ENCODE results near the gene CNTN1. TPM values are rescaled to one million over a fixed set of nuclear protein-coding genes. Genes with fewer than 3 reads are reported as not detected.

CNTN1 gene
- total and polyA plus RNA-seq, 10 donors, result 0.50 to 12.3 (median 5.8) TPM

DNA sequence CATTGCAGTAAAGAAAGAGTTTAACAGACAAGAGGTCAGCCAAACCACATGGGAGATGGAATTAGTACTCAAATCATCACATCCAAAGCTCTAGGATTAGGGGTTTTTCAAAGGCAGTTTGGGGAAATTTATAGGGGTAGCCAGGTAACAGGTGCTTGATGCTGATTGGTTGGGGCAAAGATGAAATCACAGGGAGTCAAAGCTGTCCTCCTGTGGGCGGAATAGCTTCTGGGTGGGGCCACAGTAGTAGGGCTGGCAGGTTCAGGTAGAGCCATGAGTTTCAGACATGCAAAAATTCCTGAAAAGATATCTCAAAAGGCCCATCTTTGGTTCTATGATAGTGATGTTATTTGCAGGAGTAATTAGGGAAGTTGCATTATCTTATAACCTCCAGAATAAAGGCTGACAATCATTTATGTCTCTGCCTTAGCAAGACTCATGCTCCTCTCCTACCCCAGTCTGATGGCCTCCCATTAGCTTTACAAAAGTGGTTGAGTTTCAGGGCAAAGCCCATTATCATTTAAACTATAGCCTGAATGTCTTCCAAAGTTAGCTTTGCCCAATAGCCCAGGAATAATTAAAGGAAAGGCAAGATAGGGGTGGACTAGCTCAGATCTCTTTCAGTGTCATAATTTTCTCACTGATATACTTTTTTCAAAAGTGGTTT lies 42.1 kb upstream of the CNTN1 start:
- Histone ChIP-seq H3K27me3 (replicated peaks in 1 of 7) (no peaks in the 10 kb centered on the region), H3K36me3 (no peaks in the 10 kb centered on the region), H3K4me1 (no peaks in the 10 kb centered on the region), H3K27ac (no peak overlapping the region), H3K4me3 (no peak overlapping the region), H3K9me3 (peaks cover 0 to 12% (median 3%) of the 10 kb centered on the region in 8 donors)
- no peak for DNase-seq
- intact Hi-C loops (cut with DNase I; ENCODE audit: low total_unique reads), result no loop called here
- TF ChIP-seq POLR2A (IDR thresholded peaks at IDR 0.05) (no peak), POLR2AphosphoS5 (IDR thresholded peaks at IDR 0.05) (no peak)
- TF ChIP-seq, protein P1, sequence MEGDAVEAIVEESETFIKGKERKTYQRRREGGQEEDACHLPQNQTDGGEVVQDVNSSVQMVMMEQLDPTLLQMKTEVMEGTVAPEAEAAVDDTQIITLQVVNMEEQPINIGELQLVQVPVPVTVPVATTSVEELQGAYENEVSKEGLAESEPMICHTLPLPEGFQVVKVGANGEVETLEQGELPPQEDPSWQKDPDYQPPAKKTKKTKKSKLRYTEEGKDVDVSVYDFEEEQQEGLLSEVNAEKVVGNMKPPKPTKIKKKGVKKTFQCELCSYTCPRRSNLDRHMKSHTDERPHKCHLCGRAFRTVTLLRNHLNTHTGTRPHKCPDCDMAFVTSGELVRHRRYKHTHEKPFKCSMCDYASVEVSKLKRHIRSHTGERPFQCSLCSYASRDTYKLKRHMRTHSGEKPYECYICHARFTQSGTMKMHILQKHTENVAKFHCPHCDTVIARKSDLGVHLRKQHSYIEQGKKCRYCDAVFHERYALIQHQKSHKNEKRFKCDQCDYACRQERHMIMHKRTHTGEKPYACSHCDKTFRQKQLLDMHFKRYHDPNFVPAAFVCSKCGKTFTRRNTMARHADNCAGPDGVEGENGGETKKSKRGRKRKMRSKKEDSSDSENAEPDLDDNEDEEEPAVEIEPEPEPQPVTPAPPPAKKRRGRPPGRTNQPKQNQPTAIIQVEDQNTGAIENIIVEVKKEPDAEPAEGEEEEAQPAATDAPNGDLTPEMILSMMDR (IDR thresholded peaks at IDR 0.05 in 8 of 11, conservative IDR thresholded peaks at IDR 0.05 in 3 of 11), result no peak
- WGBS, 5 donors, result 74 to 92% (median 84%) methylated on average over 1 of the region's 1 CpG

DNA sequence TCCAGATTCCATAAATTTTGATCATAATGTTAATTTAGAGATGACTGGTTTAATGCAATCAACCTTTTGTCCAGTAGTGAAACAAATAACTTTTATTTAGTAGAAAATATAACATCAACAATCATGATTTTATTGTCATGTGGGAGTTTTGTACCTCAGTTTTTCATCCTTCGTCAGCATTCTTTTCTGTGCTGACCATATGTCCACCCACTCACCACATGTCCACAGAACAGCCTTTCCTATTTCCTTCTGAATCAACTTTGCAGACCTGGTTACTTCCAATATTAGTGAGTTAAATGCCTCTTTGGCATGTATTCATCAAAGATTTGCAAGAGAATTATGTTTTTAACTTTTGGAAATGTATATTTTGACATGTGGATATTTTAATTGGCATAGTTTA lies 36.8 kb upstream of the CNTN1 start:
- DNase-seq, result no peak
- intact Hi-C loops (cut with DNase I; ENCODE audit: low total_unique reads), result no loop called here
- Histone ChIP-seq H3K36me3 (no peaks in the 10 kb centered on the region), H3K4me1 (no peaks in the 10 kb centered on the region), H3K27me3 (replicated peaks in 1 of 7) (no peaks in the 10 kb centered on the region), H3K9me3 (peaks cover 0 to 12% (median 3%) of the 10 kb centered on the region in 8 donors), H3K27ac (no peak overlapping the region), H3K4me3 (no peak overlapping the region)
- 67 to 95% (median 79%) methylated on average over 1 of the region's 1 CpG for WGBS, 5 donors
- TF ChIP-seq POLR2AphosphoS5 (IDR thresholded peaks at IDR 0.05) (no peak), POLR2A (IDR thresholded peaks at IDR 0.05) (no peak)
- TF ChIP-seq, protein P1 (IDR thresholded peaks at IDR 0.05 in 8 of 11, conservative IDR thresholded peaks at IDR 0.05 in 3 of 11), result no peak

DNA sequence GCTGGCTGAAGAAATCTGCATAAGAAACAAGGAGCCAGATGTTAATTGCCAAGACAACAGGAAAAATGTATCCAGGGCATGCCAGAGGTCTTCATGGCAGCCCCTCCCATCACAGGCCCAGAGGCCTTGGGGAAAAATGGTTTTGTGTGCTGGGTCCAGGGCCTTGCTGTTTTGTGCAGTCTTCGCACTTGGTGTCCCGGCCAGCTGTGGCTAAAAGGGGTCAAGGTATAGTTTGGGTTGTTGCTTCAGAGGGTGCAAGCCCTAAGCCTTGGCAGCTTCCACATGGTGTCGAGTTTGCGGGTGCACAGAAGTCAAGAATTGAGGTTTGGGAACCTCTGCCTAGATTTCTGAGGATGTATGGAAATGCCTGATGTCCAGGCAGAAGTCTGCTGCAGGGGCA lies 29.9 kb upstream of the CNTN1 start:
- 84 to 91% (median 90%) methylated on average over 4 of the region's 4 CpGs for WGBS, 5 donors
- Histone ChIP-seq H3K27me3 (replicated peaks in 1 of 7) (no peaks in the 10 kb centered on the region), H3K36me3 (no peaks in the 10 kb centered on the region), H3K27ac (no peak overlapping the region), H3K9me3 (peaks cover 0 to 18% (median 9%) of the 10 kb centered on the region in 8 donors), H3K4me3 (no peak overlapping the region), H3K4me1 (no peaks in the 10 kb centered on the region)
- intact Hi-C loops (cut with DNase I; ENCODE audit: low total_unique reads), result no loop called here
- DNase-seq, result peak; percentile 66
- TF ChIP-seq POLR2A (IDR thresholded peaks at IDR 0.05), result no peak

DNA sequence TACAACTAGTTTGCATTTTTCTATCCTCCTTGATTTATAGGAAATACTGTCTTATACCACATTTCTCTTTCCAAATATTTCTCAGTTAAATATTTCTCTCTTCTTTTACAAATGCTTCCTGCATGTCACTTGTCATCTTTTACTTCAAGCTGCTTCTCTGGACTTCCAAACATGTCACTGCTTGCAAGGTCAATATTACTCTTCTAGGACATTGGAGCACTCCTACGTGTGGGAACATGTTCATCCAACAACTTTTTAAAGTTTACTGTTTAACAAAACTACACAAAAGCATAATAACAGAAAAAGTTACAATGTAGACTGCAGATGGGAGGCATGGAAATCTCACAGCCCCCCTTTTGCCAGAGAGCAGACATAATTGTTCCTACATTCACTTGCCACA lies 28.5 kb upstream of the CNTN1 start:
- H3K4me1 ChIP-seq, result no peaks in the 10 kb centered on the region
- WGBS, 5 donors, result 57 to 82% (median 66%) methylated on average over 1 of the region's 1 CpG
- H3K4me3 ChIP-seq, result no peak overlapping the region
- H3K27ac ChIP-seq, result no peak overlapping the region
- DNase-seq, result no peak
- intact Hi-C loops (cut with DNase I; ENCODE audit: low total_unique reads), result no loop called here
- TF ChIP-seq POLR2AphosphoS5 (IDR thresholded peaks at IDR 0.05) (no peak), POLR2A (IDR thresholded peaks at IDR 0.05) (no peak)
- TF ChIP-seq, protein P1 (IDR thresholded peaks at IDR 0.05 in 8 of 11, conservative IDR thresholded peaks at IDR 0.05 in 3 of 11), result no peak
- H3K27me3 ChIP-seq (replicated peaks in 1 of 7), result no peaks in the 10 kb centered on the region
- H3K36me3 ChIP-seq, result no peaks in the 10 kb centered on the region
- H3K9me3 ChIP-seq, result peaks cover 0 to 18% (median 9%) of the 10 kb centered on the region in 8 donors
